HepG2 (cell line): ENCODE results near the gene RESP18. TPM values are rescaled to one million over a fixed set of nuclear protein-coding genes. Genes with fewer than 3 reads are reported as not detected.
A peak's percentile ranks its signal among the peaks of the same experiment; 100 is the strongest.

ENCODE experiments used
- AGO1 ChIP-seq: fragments of 200-400 bp; formaldehyde crosslinking; IDR thresholded peaks from 2 replicates; pipeline ENCODE4 v1.6.1; 2017; ENCODE audit warnings: mild to moderate bottlenecking, low read depth, low read length, moderate library complexity; ENCODE audit not compliant: poor library complexity, severe bottlenecking
- AKAP8 ChIP-seq: sonication (generic); formaldehyde crosslinking; IDR thresholded peaks from 2 replicates; pipeline ENCODE4 v1.5.1; 2020; ENCODE audit warnings: mild to moderate bottlenecking, missing genetic modification reagents
- CREB3 ChIP-seq: sonication (generic); formaldehyde crosslinking; IDR thresholded peaks from 2 replicates; pipeline ENCODE4 v1.5.0; 2020; ENCODE audit warnings: missing genetic modification reagents
- DNMT1 ChIP-seq: sonication (generic); formaldehyde crosslinking; IDR thresholded peaks from 2 replicates; pipeline ENCODE4 v1.5.1; 2020; ENCODE audit warnings: mild to moderate bottlenecking, missing genetic modification reagents
- ELF1 ChIP-seq: sonication (generic); formaldehyde crosslinking; IDR thresholded peaks from 2 replicates; pipeline ENCODE4 v1.4.0; 2020; ENCODE audit warnings: missing genetic modification reagents
- FOXA1 ChIP-seq, 2 experiments: fragments of 450-650 bp in 1 of 2; sonication (generic) in 1 of 2; formaldehyde crosslinking in 1 of 2; IDR thresholded peaks; 2 replicates each; pipeline versions ENCODE4 v1.4.0 to v1.6.1; 2016 to 2020; ENCODE audit warnings: missing genetic modification reagents in 1 of 2
- HMGXB4 ChIP-seq, 2 experiments: sonication (generic) in 1 of 2; formaldehyde crosslinking in 1 of 2; IDR thresholded peaks; 2 replicates each; pipeline versions ENCODE4 v1.4.0 to v1.6.1; 2018 to 2020; ENCODE audit warnings: missing genetic modification reagents in 2 of 2, borderline replicate concordance in 1 of 2, low read depth in 1 of 2, mild to moderate bottlenecking in 1 of 2, missing biosample characterization in 1 of 2
- JARID2 ChIP-seq: sonication (generic); formaldehyde crosslinking; IDR thresholded peaks from 2 replicates; pipeline ENCODE4 v1.8.1; 2023; ENCODE audit warnings: missing genetic modification reagents, inconsistent platforms; ENCODE audit not compliant: insufficient replicate concordance
- NFKBIZ ChIP-seq: IDR thresholded peaks from 2 replicates; pipeline ENCODE4 v1.6.1; 2018; ENCODE audit warnings: missing genetic modification reagents, missing compliant biosample characterization
- SIN3A ChIP-seq: IDR thresholded peaks from 2 replicates; pipeline ENCODE4 v1.6.1; 2011; ENCODE audit warnings: low read depth, mild to moderate bottlenecking, control low read depth, low read length, borderline replicate concordance
- SOX13 ChIP-seq, 3 experiments: fragments of 450-650 bp in 1 of 3; sonication (generic) in 1 of 3; formaldehyde crosslinking in 1 of 3; IDR thresholded peaks in 2 of 3; conservative IDR thresholded peaks in 1 of 3; 2 replicates each; pipeline versions ENCODE4 v1.5.0 to v1.6.1; 2016 to 2020; ENCODE audit warnings: antibody characterized with exemption in 1 of 3, mild to moderate bottlenecking in 1 of 3, missing compliant biosample characterization in 1 of 3, missing genetic modification reagents in 1 of 3, moderate library complexity in 1 of 3
- TBX2 ChIP-seq: sonication (generic); formaldehyde crosslinking; IDR thresholded peaks from 2 replicates; pipeline ENCODE4 v1.5.0; 2020; ENCODE audit warnings: missing genetic modification reagents, mild to moderate bottlenecking, borderline replicate concordance
- THAP8 ChIP-seq: sonication (generic); formaldehyde crosslinking; IDR thresholded peaks from 2 replicates; pipeline ENCODE4 v1.5.1; 2020; ENCODE audit warnings: missing genetic modification reagents, mild to moderate bottlenecking, borderline replicate concordance
- TMF1 ChIP-seq: sonication (generic); formaldehyde crosslinking; IDR thresholded peaks from 2 replicates; pipeline ENCODE4 v1.8.1; 2022; ENCODE audit warnings: low read depth, missing genetic modification reagents
- ZC3H13 ChIP-seq: sonication (generic); formaldehyde crosslinking; IDR thresholded peaks from 2 replicates; pipeline ENCODE4 v1.8.1; 2023; ENCODE audit warnings: mild to moderate bottlenecking, missing genetic modification reagents, moderate library complexity
- ZFAT ChIP-seq: sonication (generic); formaldehyde crosslinking; conservative IDR thresholded peaks from 2 replicates; pipeline ENCODE4 v1.8.1; 2023; ENCODE audit warnings: missing genetic modification reagents, inconsistent platforms
- ZKSCAN8 ChIP-seq: IDR thresholded peaks from 2 replicates; pipeline ENCODE4 v1.6.1; 2016; ENCODE audit warnings: borderline replicate concordance, missing genetic modification reagents, missing compliant biosample characterization
- ZMAT3 ChIP-seq: sonication (generic); formaldehyde crosslinking; conservative IDR thresholded peaks from 2 replicates; pipeline ENCODE4 v1.7.0; 2021; ENCODE audit warnings: missing genetic modification reagents
- ZNF10 ChIP-seq: sonication (generic); formaldehyde crosslinking; IDR thresholded peaks from 2 replicates; pipeline ENCODE4 v1.4.0; 2020; ENCODE audit warnings: mild to moderate bottlenecking, low read depth, missing genetic modification reagents, borderline replicate concordance
- ZNF124 ChIP-seq: sonication (generic); formaldehyde crosslinking; IDR thresholded peaks from 2 replicates; pipeline ENCODE4 v1.4.0; 2020; ENCODE audit warnings: missing genetic modification reagents
- ZNF253 ChIP-seq: sonication (generic); formaldehyde crosslinking; IDR thresholded peaks from 2 replicates; pipeline ENCODE4 v1.8.0; 2022; ENCODE audit warnings: mild to moderate bottlenecking, missing genetic modification reagents, borderline replicate concordance
- ZNF562 ChIP-seq: sonication (generic); formaldehyde crosslinking; IDR thresholded peaks from 2 replicates; pipeline ENCODE4 v1.8.0; 2022; ENCODE audit warnings: missing genetic modification reagents, borderline replicate concordance
- ZNF777 ChIP-seq: sonication (generic); formaldehyde crosslinking; IDR thresholded peaks from 2 replicates; pipeline ENCODE4 v1.4.0; 2020; ENCODE audit warnings: missing genetic modification reagents
- polyA plus RNA-seq, 8 experiments: library from polyadenylated mRNA; depleted of rRNA in 3 of 8; stranded (reverse) in 7 of 8; unstranded in 1 of 8; fragments of >200 nt; fragmentation: Illumina TruSeq in 4 of 8; extraction: Trizol in 4 of 8; gene quantifications; 2 replicates each; pipeline versions ENCODE4 v1.2.1 to v1.2.3, GENCODE V29; 2011 to 2016; ENCODE audit warnings: low read depth in 4 of 8, missing spikeins in 1 of 8, mixed read lengths in 1 of 8; ENCODE audit not compliant: insufficient read depth in 1 of 8
- total RNA-seq, 5 experiments: library from RNA; depleted of rRNA; stranded (reverse); fragments of >200 nt; fragmentation: Illumina TruSeq; extraction: Trizol; gene quantifications; 2 replicates each; pipeline ENCODE4 v1.2.3, GENCODE V29; 2016; ENCODE audit warnings: low read depth in 1 of 5
- TF ChIP-seq, protein P1 (sequence below): sonication (generic); formaldehyde crosslinking; conservative IDR thresholded peaks from 2 replicates; pipeline ENCODE4 v1.8.0; 2022; ENCODE audit warnings: missing genetic modification reagents

RESP18 gene
- total and polyA plus RNA-seq, 2 of the 13 experiments (the other 11 are each of a cell fraction or from before 2014, with no cell fraction given), result not detected

- TF ChIP-seq ZNF253 (CRISPR knock-in tag) (0 out of 2 replicates have a peak, but pooled peaks have one; percentile 71), DNMT1 (CRISPR knock-in tag) (0 out of 2 replicates have a peak, but pooled peaks have one; percentile 52), TBX2 (CRISPR knock-in tag) (no peak; the same call in 1 of the 2 replicates), CREB3 (CRISPR knock-in tag) (peak; percentile 90; the same call in 1 of the 2 replicates), ZC3H13 (no peak), ELF1 (CRISPR knock-in tag) (no peak), SIN3A (no peak), ZMAT3 (CRISPR knock-in tag) (peak; percentile 91), AGO1 (no peak), ZNF10 (CRISPR knock-in tag) (no peak), ZFAT (CRISPR knock-in tag) (no peak), SOX13 (IDR thresholded peaks at IDR 0.05) (no peak), SOX13 (CRISPR knock-in tag; conservative IDR thresholded peaks at IDR 0.05 in 1 of 2, IDR thresholded peaks at IDR 0.05 in 1 of 2) (peak in 1 of 2 experiments; percentile 64; a peak in 2 of 4 replicates), JARID2 (peak; percentile 47), TMF1 (CRISPR knock-in tag) (peak; percentile 93; the same call in 1 of the 2 replicates), NFKBIZ (CRISPR knock-in tag) (peak; percentile 71; the same call in 1 of the 2 replicates), ZNF124 (CRISPR knock-in tag) (peak; percentile 95), HMGXB4 (CRISPR knock-in tag; IDR thresholded peaks at IDR 0.05; ENCODE audit: borderline replicate concordance in 1 of 2, low read depth in 1 of 2) (peak in 1 of 2 experiments; percentile 74; a peak in 1 of 4 replicates), ZNF777 (CRISPR knock-in tag) (peak; percentile 50; the same call in 1 of the 2 replicates), THAP8 (no peak), ZKSCAN8 (CRISPR knock-in tag) (0 out of 2 replicates have a peak, but pooled peaks have one; percentile 66), AKAP8 (CRISPR knock-in tag) (no peak), FOXA1 (IDR thresholded peaks at IDR 0.05) (no peak), FOXA1 (CRISPR knock-in tag; IDR thresholded peaks at IDR 0.05) (no peak), ZNF562 (CRISPR knock-in tag) (no peak)
- TF ChIP-seq, protein P1, sequence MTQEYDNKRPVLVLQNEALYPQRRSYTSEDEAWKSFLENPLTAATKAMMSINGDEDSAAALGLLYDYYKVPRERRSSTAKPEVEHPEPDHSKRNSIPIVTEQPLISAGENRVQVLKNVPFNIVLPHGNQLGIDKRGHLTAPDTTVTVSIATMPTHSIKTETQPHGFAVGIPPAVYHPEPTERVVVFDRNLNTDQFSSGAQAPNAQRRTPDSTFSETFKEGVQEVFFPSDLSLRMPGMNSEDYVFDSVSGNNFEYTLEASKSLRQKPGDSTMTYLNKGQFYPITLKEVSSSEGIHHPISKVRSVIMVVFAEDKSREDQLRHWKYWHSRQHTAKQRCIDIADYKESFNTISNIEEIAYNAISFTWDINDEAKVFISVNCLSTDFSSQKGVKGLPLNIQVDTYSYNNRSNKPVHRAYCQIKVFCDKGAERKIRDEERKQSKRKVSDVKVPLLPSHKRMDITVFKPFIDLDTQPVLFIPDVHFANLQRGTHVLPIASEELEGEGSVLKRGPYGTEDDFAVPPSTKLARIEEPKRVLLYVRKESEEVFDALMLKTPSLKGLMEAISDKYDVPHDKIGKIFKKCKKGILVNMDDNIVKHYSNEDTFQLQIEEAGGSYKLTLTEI, result no peak
Measured at GRCh38 chr2:219331560-219332213, 857 bp downstream of the RESP18 start (continued).
